ENCODE data around the gene PTCD2. TPM values are rescaled to one million over a fixed set of nuclear protein-coding genes. Genes with fewer than 3 reads are reported as not detected.
A peak's percentile ranks its signal among the peaks of the same experiment; 100 is the strongest.
"Not testable (repeated sequence)": the region's sequence is repeated elsewhere in the genome, so short reads cannot be mapped to it uniquely, and the experiment has no call there.

PTCD2 gene
- total RNA-seq, 4 donors from 2014 or later: 3.5 to 7.1 (median 5.8) TPM

DNA sequence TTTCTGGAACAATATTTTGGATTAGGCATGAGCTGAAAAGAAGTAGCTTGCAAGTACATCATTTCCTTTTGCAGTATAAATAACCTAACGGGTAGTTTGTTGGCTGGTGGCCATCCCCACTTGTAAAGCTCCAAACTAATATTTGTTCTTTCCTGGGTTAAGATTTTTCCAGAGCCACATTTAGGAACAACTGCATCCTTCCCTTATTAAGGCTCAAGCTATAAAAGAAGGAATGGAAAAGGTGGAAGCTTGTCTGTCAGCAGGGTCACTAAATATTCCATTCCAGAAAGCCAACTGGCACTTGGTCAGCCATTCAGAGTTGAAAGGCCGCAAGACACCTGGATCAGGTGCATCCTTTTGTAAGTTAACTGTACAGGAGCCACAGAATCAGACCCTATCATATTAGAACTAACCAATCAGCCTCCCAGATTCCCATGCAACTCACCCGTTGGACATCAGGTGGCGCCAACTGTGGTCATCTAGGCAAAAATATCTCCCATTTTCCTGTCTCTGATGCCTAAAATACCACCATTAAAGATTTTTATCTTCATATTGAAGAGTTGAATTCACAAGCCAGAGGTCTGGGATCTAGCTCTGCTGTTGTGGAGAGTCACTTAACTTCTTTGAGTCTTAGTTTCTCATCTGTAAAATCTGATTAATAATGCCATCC, 82.9 kb downstream of the PTCD2 start:
- peaks cover 0 to 20% (median 14%) of the 10 kb centered on the region in 4 donors for H3K9me3 ChIP-seq
- H3K36me3 ChIP-seq: no peaks in the 10 kb centered on the region
- peak overlapping the region; percentile 53 to 76 (median 62) for H3K27ac ChIP-seq (replicated peaks in 1 of 4)
- H3K4me1 ChIP-seq: peaks cover 11 to 19% (median 18%) of the 10 kb centered on the region in 4 donors
- DNase-seq (ENCODE audit: extremely low spot score): no peak
- no peak overlapping the region for H3K4me3 ChIP-seq
- 57% methylated on average over 4 of the region's 4 CpGs for WGBS
- TF ChIP-seq POLR2AphosphoS5 (IDR thresholded peaks at IDR 0.05) (no peak), CTCF (IDR thresholded peaks at IDR 0.05) (peak in 2 of 3 experiments; percentile 13 to 36)
- H3K27me3 ChIP-seq: no peaks in the 10 kb centered on the region
- intact Hi-C loops (cut with DNase I): no loop called here

- H3K27me3 ChIP-seq; H3K36me3 ChIP-seq; intact Hi-C loops (cut with DNase I): not testable (repeated sequence)
These were observed 84.6 kb downstream of the PTCD2 start for GRCh38 chr5:72404771-72405170.

GRCh38 chr5:72407078-72407477, 86.9 kb downstream of the PTCD2 start:
- no peak for DNase-seq (ENCODE audit: extremely low spot score)
- Histone ChIP-seq H3K27ac (replicated peaks in 1 of 4) (no peak overlapping the region), H3K36me3 (no peaks in the 10 kb centered on the region), H3K4me3 (no peak overlapping the region), H3K27me3 (no peaks in the 10 kb centered on the region), H3K9me3 (no peaks in the 10 kb centered on the region), H3K4me1 (peaks cover 9 to 27% (median 19%) of the 10 kb centered on the region in 4 donors)
- 84% methylated on average over 3 of the region's 3 CpGs for WGBS
- TF ChIP-seq EP300 (IDR thresholded peaks at IDR 0.05) (no peak), POLR2AphosphoS5 (IDR thresholded peaks at IDR 0.05) (no peak), POLR2A (IDR thresholded peaks at IDR 0.05; ENCODE audit: low read depth) (no peak), CTCF (IDR thresholded peaks at IDR 0.05) (no peak)
- intact Hi-C loops (cut with DNase I): no loop called here

More at GRCh38 chr5:72404771-72405170, 84.6 kb downstream of the PTCD2 start:
- DNase-seq (ENCODE audit: extremely low spot score); H3K27ac ChIP-seq (replicated peaks in 1 of 4); H3K4me3 ChIP-seq: not testable (repeated sequence)
- Histone ChIP-seq H3K9me3 (peaks cover 0 to 20% (median 14%) of the 10 kb centered on the region in 4 donors), H3K4me1 (peaks cover 11 to 19% (median 18%) of the 10 kb centered on the region in 4 donors)
- 100% methylated on average over 3 of the region's 3 CpGs for WGBS

DNA sequence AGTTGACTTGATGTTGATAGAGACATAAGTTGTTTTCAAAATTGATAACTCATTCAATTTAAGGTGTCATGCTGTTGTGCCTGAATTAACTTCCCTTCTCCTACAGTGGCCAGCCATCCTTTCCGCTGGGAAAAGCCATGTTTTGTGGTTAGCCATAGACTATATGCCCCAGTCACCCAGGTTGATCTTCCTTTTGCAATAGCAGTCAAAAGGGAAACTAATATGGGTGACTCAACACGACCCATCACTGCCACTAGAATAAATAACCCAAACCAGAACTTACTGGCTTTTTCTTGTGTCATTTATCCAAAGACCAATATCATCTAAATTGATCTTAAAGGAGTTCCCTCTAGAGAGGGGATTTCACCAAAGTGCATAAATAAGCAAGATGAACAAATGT, 87.4 kb downstream of the PTCD2 start:
- Histone ChIP-seq H3K36me3 (no peaks in the 10 kb centered on the region), H3K4me3 (no peak overlapping the region), H3K9me3 (no peaks in the 10 kb centered on the region), H3K27me3 (no peaks in the 10 kb centered on the region), H3K27ac (replicated peaks in 1 of 4) (no peak overlapping the region), H3K4me1 (peaks cover 4 to 27% (median 17%) of the 10 kb centered on the region in 4 donors)
- no peak for DNase-seq (ENCODE audit: extremely low spot score)
- TF ChIP-seq CTCF (IDR thresholded peaks at IDR 0.05) (no peak), POLR2AphosphoS5 (IDR thresholded peaks at IDR 0.05) (no peak), EP300 (IDR thresholded peaks at IDR 0.05) (no peak), POLR2A (IDR thresholded peaks at IDR 0.05; ENCODE audit: low read depth) (no peak)
- intact Hi-C loops (cut with DNase I): no loop called here
- 80% methylated on average over 2 of the region's 2 CpGs for WGBS

GRCh38 chr5:72408127-72408526, 88.0 kb downstream of the PTCD2 start:
- DNase-seq (ENCODE audit: extremely low spot score): no peak
- no peaks in the 10 kb centered on the region for H3K9me3 ChIP-seq
- H3K4me1 ChIP-seq: peaks cover under 1 to 25% (median 13%) of the 10 kb centered on the region in 4 donors
- H3K4me3 ChIP-seq: no peak overlapping the region
- 95% methylated on average over 5 of the region's 5 CpGs for WGBS
- H3K27ac ChIP-seq (replicated peaks in 1 of 4): no peak overlapping the region
- no peaks in the 10 kb centered on the region for H3K36me3 ChIP-seq
- no peaks in the 10 kb centered on the region for H3K27me3 ChIP-seq
- intact Hi-C loops (cut with DNase I): no loop called here
- TF ChIP-seq POLR2AphosphoS5 (IDR thresholded peaks at IDR 0.05) (no peak), EP300 (IDR thresholded peaks at IDR 0.05) (no peak), POLR2A (IDR thresholded peaks at IDR 0.05; ENCODE audit: low read depth) (no peak), CTCF (IDR thresholded peaks at IDR 0.05) (no peak)

Measured in esophagus muscularis mucosa (tissue), 4 donors.